Mucosa of descending colon (tissue), 3 donors: ENCODE measurements around the gene MTRFR. TPM values are rescaled to one million over a fixed set of nuclear protein-coding genes. Genes with fewer than 3 reads are reported as not detected.

Source experiments
- ATAC-seq: fragments of 200-7000 bp; cut with Tn5 transposase; one replicate; pipeline ENCODE4 v1.9.1; 2020; ENCODE audit warnings: mild to moderate bottlenecking, moderate library complexity
- DNase-seq, 3 donors: peaks; one replicate each; pipeline ENCODE4 v3.0.0-alpha.2; 2020
- H3K36me3 ChIP-seq: fragments of 200-600 bp; one replicate; pipeline ENCODE4 v1.8.0; 2021; ENCODE audit warnings: low read depth, mild to moderate bottlenecking
- H3K4me1 ChIP-seq: fragments of 200-600 bp; one replicate; pipeline ENCODE4 v1.8.0; 2021; ENCODE audit warnings: low read depth, mild to moderate bottlenecking
- H3K4me3 ChIP-seq: fragments of 200-600 bp; one replicate; pipeline ENCODE4 v1.8.0; 2021; ENCODE audit warnings: mild to moderate bottlenecking
- H3K9me3 ChIP-seq: fragments of 200-600 bp; one replicate; pipeline ENCODE4 v1.8.0; 2021; ENCODE audit warnings: mild to moderate bottlenecking
- CTCF ChIP-seq: fragments of 200-600 bp; IDR thresholded peaks from one replicate; pipeline ENCODE4 v1.8.0; 2022; ENCODE audit warnings: antibody characterized with exemption, mild to moderate bottlenecking
- intact Hi-C, 2 donors: fragments of 100-400 bp; cut with DNase I in 1 of 2; cut with micrococcal nuclease in 1 of 2; formaldehyde crosslinking; loops; one replicate each; pipeline versions ENCODE4 v1.11.0 to v1.11.1; 2022; cut with DNase I, micrococcal nuclease
- total RNA-seq, 3 donors: library from RNA; stranded (reverse); fragmentation: NEBNext Ultra II Directional in 2 of 3; extraction: Animal tissue kit (Norgen Biotek cat#: 25700) in 2 of 3; gene quantifications; one replicate each; pipeline versions ENCODE4 v1.2.1 to v1.2.4, GENCODE V29; 2021 to 2023
- donor health status: DM: no; HTN: no; CAD: no; lungs with moderate emphysema.
- donor health status: DM: no; HTN: no; CAD: no.
- donor health status: DM: no; HTN: yes; CAD: no.

The MTRFR gene
- total RNA-seq, 3 donors from 2014 or later: 9.0 to 11.2 (median 10.4) TPM

DNA sequence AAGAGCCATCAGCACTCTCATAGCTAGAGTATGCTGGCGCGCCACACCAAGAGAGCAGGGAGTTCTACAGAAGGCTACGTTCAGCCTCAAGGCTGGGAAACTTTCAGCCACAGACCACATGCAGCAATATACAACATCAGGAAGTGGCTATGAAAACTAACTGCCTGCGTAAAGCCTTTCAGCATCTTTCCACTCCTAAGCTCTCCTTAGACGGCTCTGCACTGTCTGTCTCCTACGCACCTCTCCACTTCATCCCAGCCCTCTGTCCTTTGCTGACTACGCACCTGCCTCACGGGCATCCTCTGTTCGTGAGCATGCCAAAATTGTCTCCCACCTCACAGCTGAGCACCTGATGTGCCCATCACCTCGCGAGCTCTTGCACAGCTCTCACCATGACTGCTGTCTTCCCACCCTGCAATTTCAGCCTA is 10.0 kb upstream of the MTRFR start:
- peak; percentile 83 for ATAC-seq
- Histone ChIP-seq H3K4me1 (no peaks in the 10 kb centered on the region), H3K9me3 (no peaks in the 10 kb centered on the region), H3K4me3 (no peak overlapping the region), H3K36me3 (no peaks in the 10 kb centered on the region)
- intact Hi-C loops: no loop called here
- no peak for TF ChIP-seq CTCF
- peak in 1 of 3 donors; percentile 28 for DNase-seq

- Histone ChIP-seq H3K4me3 (no peak overlapping the region), H3K4me1 (no peaks in the 10 kb centered on the region), H3K36me3 (no peaks in the 10 kb centered on the region), H3K9me3 (no peaks in the 10 kb centered on the region)
- no peak for ATAC-seq
- DNase-seq: no peak
- TF ChIP-seq CTCF: no peak
- intact Hi-C loops: no loop called here
Measured at GRCh38 chr12:123225443-123225842, 7.8 kb upstream of the MTRFR start.

- DNase-seq (no peak), ATAC-seq (no peak)
- Histone ChIP-seq H3K4me3 (no peak overlapping the region), H3K4me1 (no peaks in the 10 kb centered on the region), H3K36me3 (no peaks in the 10 kb centered on the region), H3K9me3 (no peaks in the 10 kb centered on the region)
- TF ChIP-seq CTCF: no peak
- intact Hi-C loops: no loop called here
Measured at GRCh38 chr12:123227581-123228258, 5.5 kb upstream of the MTRFR start.

DNA sequence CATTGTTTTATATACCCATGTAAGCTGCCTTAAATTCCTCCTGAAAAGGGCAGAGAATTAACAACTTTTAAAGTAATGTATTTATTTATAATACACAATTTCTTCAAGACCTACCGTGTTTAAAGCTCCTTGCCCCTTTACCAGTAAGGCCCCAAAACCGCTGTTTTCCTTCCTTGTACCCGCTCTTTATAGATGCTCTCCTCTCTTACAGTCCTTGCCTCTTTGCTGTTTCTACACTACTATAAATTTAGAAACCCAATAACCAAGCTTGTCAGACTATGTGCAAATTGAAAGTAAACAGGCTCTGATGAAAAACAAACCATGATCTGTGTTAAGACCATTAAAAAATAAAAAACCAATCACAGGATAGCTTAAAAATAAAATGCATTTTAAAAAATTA is 4.2 kb upstream of the MTRFR start:
- H3K4me1 ChIP-seq: peaks cover 2% of the 10 kb centered on the region
- H3K4me3 ChIP-seq: no peak overlapping the region
- DNase-seq (no peak), ATAC-seq (no peak)
- no peak for TF ChIP-seq CTCF
- no peaks in the 10 kb centered on the region for H3K9me3 ChIP-seq
- peaks cover 4% of the 10 kb centered on the region for H3K36me3 ChIP-seq
- intact Hi-C loops: no loop called here

DNA sequence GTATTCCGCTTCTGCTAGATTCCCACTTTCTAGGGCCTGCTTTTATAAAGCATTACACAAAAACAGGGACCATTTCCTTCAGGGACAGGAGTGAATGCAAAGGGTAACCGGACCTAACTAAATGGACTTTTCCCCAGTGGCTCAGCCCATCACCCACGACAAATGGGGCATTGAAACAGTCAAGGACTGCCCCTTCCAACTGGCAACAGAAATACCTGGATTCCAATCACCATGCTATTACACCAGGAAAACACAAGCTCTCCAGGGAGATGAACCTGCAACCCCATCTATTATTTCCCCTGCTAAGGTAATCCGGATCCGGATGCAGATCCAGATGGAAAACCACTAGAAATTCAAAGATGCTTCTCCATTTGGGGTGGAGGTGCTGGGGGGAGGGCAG is 1.3 kb upstream of the MTRFR start:
- Histone ChIP-seq H3K4me3 (no peak overlapping the region), H3K36me3 (peaks cover 4% of the 10 kb centered on the region), H3K4me1 (peaks cover 20% of the 10 kb centered on the region), H3K9me3 (no peaks in the 10 kb centered on the region)
- intact Hi-C loops: loop anchor here in 1 of 2 donors (10.0 kb wide), 2 partner anchors 187 to 367 kb away; no protein-coding TSS in a partner anchor
- ATAC-seq (no peak), DNase-seq (no peak)
- TF ChIP-seq CTCF: no peak
